Measurements from ENCODE around the gene PDZD2. TPM values are rescaled to one million over a fixed set of nuclear protein-coding genes. Genes with fewer than 3 reads are reported as not detected.

The PDZD2 gene
- total and polyA plus RNA-seq, 2 experiments from 2014 or later, result 1.7 to 4.0 TPM

DNA sequence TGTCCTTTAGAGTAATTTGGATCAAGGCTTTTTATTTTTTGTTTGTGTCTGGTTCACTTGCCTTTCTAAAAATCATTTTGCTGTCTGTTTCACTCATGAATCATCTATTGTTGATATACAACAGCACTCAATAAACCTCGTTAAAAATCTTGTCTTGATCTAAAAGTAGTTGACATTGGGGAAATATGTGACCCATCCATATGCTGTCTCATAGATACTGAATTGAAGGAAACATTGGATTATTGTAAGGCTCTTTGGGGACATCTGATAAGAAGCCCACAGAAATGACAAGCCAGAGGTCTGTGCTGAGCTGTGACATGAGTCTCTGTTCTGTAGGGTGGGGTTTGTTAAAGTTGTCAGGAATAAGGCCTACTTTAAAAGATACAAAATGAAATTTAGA is 208.0 kb downstream of the PDZD2 start:
- H3K36me3 ChIP-seq (replicated peaks; ENCODE audit: insufficient read depth, low read depth), result no peaks in the 10 kb centered on the region

DNA sequence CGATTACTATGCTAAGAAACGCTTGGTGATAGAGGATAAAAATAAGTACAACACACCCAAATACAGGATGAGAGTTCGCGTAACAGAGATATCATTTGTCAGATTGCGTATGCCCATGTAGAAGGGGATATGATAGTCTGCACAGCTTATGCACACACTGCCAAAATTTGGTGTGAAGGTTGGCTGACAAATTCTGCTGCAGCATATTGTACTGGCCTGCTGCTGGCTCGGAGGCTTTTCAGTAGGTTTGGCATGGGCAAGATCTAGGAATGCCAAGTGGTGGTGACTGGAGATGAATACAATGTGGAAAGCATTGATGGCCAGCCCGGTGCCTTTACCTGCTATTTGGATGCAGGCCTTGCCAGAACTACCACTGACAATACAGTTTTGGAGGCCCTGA is 208.4 kb downstream of the PDZD2 start:
- no peaks in the 10 kb centered on the region for H4K20me1 ChIP-seq (ENCODE audit: insufficient read depth, poor library complexity, severe bottlenecking)
- H3K4me2 ChIP-seq, result no peak overlapping the region
- H3K27ac ChIP-seq, result no peak overlapping the region
- H3K79me2 ChIP-seq, result no peaks in the 10 kb centered on the region
- no peaks in the 10 kb centered on the region for H3K9me3 ChIP-seq (ENCODE audit: low read depth)
- WGBS (ENCODE audit: low lambda C conversion rate, missing lambda C conversion rate), result 89% methylated on average over 7 of the region's 7 CpGs
- no peaks in the 10 kb centered on the region for H3K9me2 ChIP-seq (replicated peaks; ENCODE audit: insufficient read depth)
- no peak for DNase-seq (ENCODE audit: low spot score)
- H2AFZ ChIP-seq, result no peak overlapping the region
- no peaks in the 10 kb centered on the region for H3K27me3 ChIP-seq
- H3K4me1 ChIP-seq (ENCODE audit: insufficient read depth), result no peaks in the 10 kb centered on the region
- H3K36me3 ChIP-seq (replicated peaks; ENCODE audit: insufficient read depth, low read depth), result no peaks in the 10 kb centered on the region
- no peak overlapping the region for H3K4me3 ChIP-seq
- TF ChIP-seq EZH2phosphoT487 (IDR thresholded peaks at IDR 0.05; ENCODE audit: low read depth, severe bottlenecking, unreplicated experiment) (no peak), EZH2 (IDR thresholded peaks at IDR 0.05; ENCODE audit: borderline replicate concordance) (no peak)
- TF ChIP-seq, protein P1, sequence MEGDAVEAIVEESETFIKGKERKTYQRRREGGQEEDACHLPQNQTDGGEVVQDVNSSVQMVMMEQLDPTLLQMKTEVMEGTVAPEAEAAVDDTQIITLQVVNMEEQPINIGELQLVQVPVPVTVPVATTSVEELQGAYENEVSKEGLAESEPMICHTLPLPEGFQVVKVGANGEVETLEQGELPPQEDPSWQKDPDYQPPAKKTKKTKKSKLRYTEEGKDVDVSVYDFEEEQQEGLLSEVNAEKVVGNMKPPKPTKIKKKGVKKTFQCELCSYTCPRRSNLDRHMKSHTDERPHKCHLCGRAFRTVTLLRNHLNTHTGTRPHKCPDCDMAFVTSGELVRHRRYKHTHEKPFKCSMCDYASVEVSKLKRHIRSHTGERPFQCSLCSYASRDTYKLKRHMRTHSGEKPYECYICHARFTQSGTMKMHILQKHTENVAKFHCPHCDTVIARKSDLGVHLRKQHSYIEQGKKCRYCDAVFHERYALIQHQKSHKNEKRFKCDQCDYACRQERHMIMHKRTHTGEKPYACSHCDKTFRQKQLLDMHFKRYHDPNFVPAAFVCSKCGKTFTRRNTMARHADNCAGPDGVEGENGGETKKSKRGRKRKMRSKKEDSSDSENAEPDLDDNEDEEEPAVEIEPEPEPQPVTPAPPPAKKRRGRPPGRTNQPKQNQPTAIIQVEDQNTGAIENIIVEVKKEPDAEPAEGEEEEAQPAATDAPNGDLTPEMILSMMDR (IDR thresholded peaks at IDR 0.05; ENCODE audit: poor library complexity), result no peak

More for the DNA sequence above, 208.0 kb downstream of the PDZD2 start:
- Histone ChIP-seq H3K9me2 (replicated peaks; ENCODE audit: insufficient read depth) (no peaks in the 10 kb centered on the region), H3K4me1 (ENCODE audit: insufficient read depth) (no peaks in the 10 kb centered on the region), H2AFZ (no peak overlapping the region), H3K27ac (no peak overlapping the region), H4K20me1 (ENCODE audit: insufficient read depth, poor library complexity, severe bottlenecking) (no peaks in the 10 kb centered on the region), H3K79me2 (no peaks in the 10 kb centered on the region), H3K4me2 (no peak overlapping the region), H3K27me3 (no peaks in the 10 kb centered on the region), H3K4me3 (no peak overlapping the region), H3K9me3 (ENCODE audit: low read depth) (no peaks in the 10 kb centered on the region)
- no peak for DNase-seq (ENCODE audit: low spot score)
- TF ChIP-seq EZH2phosphoT487 (IDR thresholded peaks at IDR 0.05; ENCODE audit: low read depth, severe bottlenecking, unreplicated experiment) (no peak), EZH2 (IDR thresholded peaks at IDR 0.05; ENCODE audit: borderline replicate concordance) (no peak)
- TF ChIP-seq, protein P1 (IDR thresholded peaks at IDR 0.05; ENCODE audit: poor library complexity), result no peak
- 48% methylated on average over 1 of the region's 1 CpG for WGBS (ENCODE audit: low lambda C conversion rate, missing lambda C conversion rate)

DNA sequence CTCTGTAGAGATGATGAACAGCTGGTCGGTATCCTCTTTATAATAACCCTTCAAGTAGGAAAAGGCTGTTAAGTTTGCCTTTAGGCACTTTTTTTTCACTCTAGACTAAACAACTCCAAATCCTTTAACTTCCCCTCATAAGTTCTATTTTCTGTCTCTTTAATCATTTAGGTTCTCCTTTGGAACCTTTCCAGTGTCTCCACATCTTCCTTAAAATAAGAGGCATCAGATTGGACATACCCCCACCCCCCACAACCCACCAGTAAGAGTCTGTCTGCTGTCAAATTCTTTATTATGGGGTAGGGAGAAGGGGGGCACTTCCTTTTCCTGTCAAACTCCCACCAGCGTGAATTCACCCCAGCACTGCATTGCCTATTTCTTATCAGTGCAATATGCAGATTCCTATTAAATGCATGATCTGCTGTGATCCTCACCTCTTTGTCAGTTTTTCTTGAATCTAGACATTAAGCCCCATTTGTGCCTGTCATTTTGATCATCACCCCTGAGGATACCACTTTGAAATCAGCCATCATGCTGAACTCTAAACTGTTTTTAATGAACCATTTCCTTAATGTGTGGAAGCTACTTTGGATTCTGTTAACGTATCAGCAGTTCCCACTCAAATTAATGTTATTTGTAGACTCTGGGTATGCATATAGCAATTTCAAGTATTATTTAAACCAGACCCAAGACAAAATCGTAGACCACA is 212.2 kb downstream of the PDZD2 start:
- no peak overlapping the region for H3K4me2 ChIP-seq
- no peak overlapping the region for H3K4me3 ChIP-seq
- H3K9me2 ChIP-seq (replicated peaks; ENCODE audit: insufficient read depth), result no peaks in the 10 kb centered on the region
- DNase-seq (ENCODE audit: low spot score), result no peak
- peaks cover 3% of the 10 kb centered on the region for H3K27me3 ChIP-seq
- TF ChIP-seq EZH2 (IDR thresholded peaks at IDR 0.05; ENCODE audit: borderline replicate concordance), result no peak
- TF ChIP-seq, protein P1 (IDR thresholded peaks at IDR 0.05; ENCODE audit: poor library complexity), result no peak
- TF ChIP-seq EZH2phosphoT487 (IDR thresholded peaks at IDR 0.05; ENCODE audit: low read depth, severe bottlenecking, unreplicated experiment), result no peak
- H3K4me1 ChIP-seq (ENCODE audit: insufficient read depth), result peaks cover 7% of the 10 kb centered on the region
- no peaks in the 10 kb centered on the region for H3K79me2 ChIP-seq
- H2AFZ ChIP-seq, result no peak overlapping the region
- no peak overlapping the region for H3K27ac ChIP-seq
- no peaks in the 10 kb centered on the region for H3K9me3 ChIP-seq (ENCODE audit: low read depth)
- 58% methylated on average over 4 of the region's 4 CpGs for WGBS (ENCODE audit: low lambda C conversion rate, missing lambda C conversion rate)
- no peaks in the 10 kb centered on the region for H3K36me3 ChIP-seq (replicated peaks; ENCODE audit: insufficient read depth, low read depth)
- H4K20me1 ChIP-seq (ENCODE audit: insufficient read depth, poor library complexity, severe bottlenecking), result no peaks in the 10 kb centered on the region

Data from hepatocyte (in vitro differentiated cells).